CD4-positive, alpha-beta T cell treated with Interleukin-10 for 1 hour (primary cell): Measurements from ENCODE around the gene SLC23A3.
"Not testable (repeated sequence)": the region's sequence is repeated elsewhere in the genome, so short reads cannot be mapped to it uniquely, and the experiment has no call there.

ENCODE experiments used
- DNase-seq: peaks from one replicate; pipeline ENCODE4 v3.0.0-alpha.2; 2020

SLC23A3 gene

GRCh38 chr2:219204425-219205164 is 34.8 kb upstream of the SLC23A3 start:
- no peak for DNase-seq

- DNase-seq: not testable (repeated sequence)
These were observed 31.5 kb upstream of the SLC23A3 start for GRCh38 chr2:219201331-219201730.

GRCh38 chr2:219200502-219201326 is 30.9 kb upstream of the SLC23A3 start:
- DNase-seq: peak; percentile 60

- DNase-seq: no peak
These were observed 29.8 kb upstream of the SLC23A3 start for GRCh38 chr2:219199470-219200211.

- no peak for DNase-seq
These were observed 29.1 kb upstream of the SLC23A3 start for GRCh38 chr2:219198974-219199373.

- no peak for DNase-seq
These were observed 27.6 kb upstream of the SLC23A3 start for GRCh38 chr2:219197388-219197787.

- DNase-seq: no peak
These were observed 17.1 kb upstream of the SLC23A3 start for GRCh38 chr2:219186754-219187456.

GRCh38 chr2:219184121-219184520 is 14.3 kb upstream of the SLC23A3 start:
- no peak for DNase-seq

- no peak for DNase-seq
These were observed 13.4 kb upstream of the SLC23A3 start for GRCh38 chr2:219183151-219183772.

GRCh38 chr2:219182331-219183150 is 12.7 kb upstream of the SLC23A3 start:
- DNase-seq: no peak

GRCh38 chr2:219181531-219181930 is 11.7 kb upstream of the SLC23A3 start:
- no peak for DNase-seq

GRCh38 chr2:219180961-219181360 is 11.1 kb upstream of the SLC23A3 start:
- DNase-seq: no peak

- no peak for DNase-seq
These were observed 10.0 kb upstream of the SLC23A3 start for GRCh38 chr2:219179601-219180465.

GRCh38 chr2:219178377-219179175 is 8.7 kb upstream of the SLC23A3 start:
- DNase-seq: no peak

- peak; percentile 89 for DNase-seq
These were observed 7.9 kb upstream of the SLC23A3 start, which contains the start of gene RETREG2 for GRCh38 chr2:219177552-219178376. TSS of gene RETREG2 (plus strand) at chr2:219178275. CDS start at chr2:219178353, 78 bp downstream.

- DNase-seq: peak; percentile 89
These were observed 7.2 kb upstream of the SLC23A3 start, which contains the start of gene CNPPD1 for GRCh38 chr2:219176818-219177551. TSS of gene CNPPD1 (minus strand) at chr2:219176925. CDS start at chr2:219176828, 97 bp downstream.
